Esophagus (tissue), 2 donors: ENCODE data around the gene LRP2. TPM values are rescaled to one million over a fixed set of nuclear protein-coding genes. Genes with fewer than 3 reads are reported as not detected.

Source experiments
- H3K27ac ChIP-seq, 2 donors: one replicate each; pipeline ENCODE4 v1.5.1; 2013; ENCODE audit warnings: low read depth in 2 of 2, mild to moderate bottlenecking in 2 of 2, inconsistent platforms in 1 of 2, low read length in 1 of 2, moderate library complexity in 1 of 2
- H3K27me3 ChIP-seq, 2 donors: one replicate each; pipeline ENCODE4 v1.6.1; 2013; ENCODE audit warnings: low read length in 2 of 2, control low read depth in 1 of 2, mild to moderate bottlenecking in 1 of 2; ENCODE audit not compliant: insufficient read depth in 2 of 2, control insufficient read depth in 1 of 2
- H3K36me3 ChIP-seq, 2 donors: one replicate each; pipeline ENCODE4 v1.6.1; 2013; ENCODE audit warnings: low read length in 1 of 2; ENCODE audit not compliant: control insufficient read depth in 2 of 2, insufficient read depth in 2 of 2
- H3K4me1 ChIP-seq, 2 donors: one replicate each; pipeline ENCODE4 v1.6.1; 2013; ENCODE audit warnings: low read length in 1 of 2; ENCODE audit not compliant: control insufficient read depth in 2 of 2, insufficient read depth in 2 of 2
- H3K4me3 ChIP-seq, 2 donors: one replicate each; pipeline ENCODE4 v1.5.1; 2013; ENCODE audit warnings: low read length in 2 of 2, mild to moderate bottlenecking in 2 of 2, low read depth in 1 of 2, moderate library complexity in 1 of 2
- H3K9me3 ChIP-seq, 2 donors: one replicate each; pipeline ENCODE4 v1.6.1; 2013; ENCODE audit warnings: mild to moderate bottlenecking in 2 of 2, low read depth in 1 of 2, low read length in 1 of 2, moderate library complexity in 1 of 2; ENCODE audit not compliant: control insufficient read depth in 2 of 2, insufficient read depth in 1 of 2
- WGBS, 2 donors: extraction: QIAGEN DNeasy Blood & Tissue Kit; methylation state at CpG; one replicate each; pipeline ENCODE4 v1.1.7; 2013; 5-methylcytosine and 5-hydroxymethylcytosine counted together
- polyA plus RNA-seq, 2 donors: library from polyadenylated mRNA; stranded (reverse); fragments of 200-250 nt; gene quantifications; one replicate each; pipeline ENCODE4 v1.2.3, GENCODE V29; 2013
- donor health status: healthy with polysubstance abuse.
- donor health status: Bipolar disorder and iron deficiency.

LRP2 gene
- polyA plus RNA-seq, 2 donors = not detected

DNA sequence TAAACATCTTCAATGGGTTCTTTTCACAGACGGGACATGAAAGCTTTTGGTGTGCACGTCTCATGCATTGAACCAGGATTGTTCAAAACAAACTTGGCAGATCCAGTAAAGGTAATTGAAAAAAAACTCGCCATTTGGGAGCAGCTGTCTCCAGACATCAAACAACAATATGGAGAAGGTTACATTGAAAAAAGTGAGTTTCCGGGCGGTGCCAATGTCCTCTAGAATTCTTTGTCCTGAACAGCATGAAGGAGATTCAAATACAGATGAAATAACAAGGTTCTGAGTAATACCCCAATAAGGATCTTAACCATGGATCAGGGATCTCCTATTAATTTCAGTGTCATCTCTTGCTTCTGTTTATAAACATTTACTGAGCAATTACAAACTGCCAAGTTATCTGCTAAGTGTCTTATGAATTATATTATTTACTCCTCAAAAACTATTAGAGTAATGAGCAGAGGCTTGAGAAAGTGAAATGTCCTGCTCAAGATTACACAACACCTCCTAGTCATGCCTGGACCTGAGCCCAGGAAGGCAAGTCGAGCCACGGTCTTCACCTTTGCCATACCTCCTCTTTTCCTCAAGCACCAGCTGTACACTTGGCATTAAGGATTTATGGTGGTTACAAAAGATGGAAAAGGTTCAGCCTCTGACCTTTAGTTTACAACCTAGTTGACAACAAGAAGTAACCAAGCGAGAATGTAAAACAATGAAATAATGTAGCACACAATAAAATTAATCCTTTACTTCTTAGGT, 270.4 kb downstream of the LRP2 start:
- H3K36me3 ChIP-seq = no peaks in the 10 kb centered on the region
- H3K9me3 ChIP-seq = peaks cover 0 to 1% of the 10 kb centered on the region in 2 donors
- WGBS, 2 donors = 45 to 48% methylated on average over 8 of the region's 8 CpGs
- H3K4me1 ChIP-seq = no peaks in the 10 kb centered on the region
- no peak overlapping the region for H3K27ac ChIP-seq
- H3K27me3 ChIP-seq = no peaks in the 10 kb centered on the region
- H3K4me3 ChIP-seq = no peak overlapping the region

GRCh38 chr2:169091256-169091655, 271.1 kb downstream of the LRP2 start:
- no peak overlapping the region for H3K4me3 ChIP-seq
- H3K4me1 ChIP-seq = no peaks in the 10 kb centered on the region
- no peaks in the 10 kb centered on the region for H3K36me3 ChIP-seq
- H3K27me3 ChIP-seq = no peaks in the 10 kb centered on the region
- no peak overlapping the region for H3K27ac ChIP-seq
- 78 to 86% methylated on average over 3 of the region's 3 CpGs for WGBS, 2 donors
- peaks cover 0 to 3% of the 10 kb centered on the region in 2 donors for H3K9me3 ChIP-seq

GRCh38 chr2:169090133-169090820, 272.1 kb downstream of the LRP2 start:
- WGBS, 2 donors = 83% methylated on average over 6 of the region's 6 CpGs
- no peaks in the 10 kb centered on the region for H3K4me1 ChIP-seq
- H3K27me3 ChIP-seq = no peaks in the 10 kb centered on the region
- H3K9me3 ChIP-seq = peaks cover 0 to 3% of the 10 kb centered on the region in 2 donors
- H3K27ac ChIP-seq = no peak overlapping the region
- no peak overlapping the region for H3K4me3 ChIP-seq
- H3K36me3 ChIP-seq = no peaks in the 10 kb centered on the region

DNA sequence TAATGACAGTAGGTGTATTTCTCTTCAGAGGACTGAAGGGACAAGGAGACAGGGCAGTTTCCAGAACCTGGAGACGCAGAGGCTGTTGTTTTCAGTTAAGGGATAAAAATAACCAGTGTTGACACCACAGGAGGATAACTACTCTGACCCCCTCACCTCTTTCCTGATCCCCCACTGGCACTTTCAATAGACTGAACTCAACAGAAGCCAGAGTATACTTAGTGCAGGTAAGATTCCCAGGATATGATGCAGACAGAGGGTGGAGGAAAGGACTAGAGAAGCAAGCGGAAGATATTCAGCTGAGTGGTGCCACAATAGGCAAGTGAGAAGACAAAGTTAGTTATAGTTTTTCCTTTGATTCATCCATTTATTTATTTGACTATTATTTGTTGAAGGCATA, 273.2 kb downstream of the LRP2 start:
- WGBS, 2 donors = 82 to 86% methylated on average over 2 of the region's 2 CpGs
- Histone ChIP-seq H3K36me3 (no peaks in the 10 kb centered on the region), H3K27ac (no peak overlapping the region), H3K4me3 (no peak overlapping the region), H3K9me3 (peaks cover 0 to 3% of the 10 kb centered on the region in 2 donors), H3K4me1 (no peaks in the 10 kb centered on the region), H3K27me3 (no peaks in the 10 kb centered on the region)

DNA sequence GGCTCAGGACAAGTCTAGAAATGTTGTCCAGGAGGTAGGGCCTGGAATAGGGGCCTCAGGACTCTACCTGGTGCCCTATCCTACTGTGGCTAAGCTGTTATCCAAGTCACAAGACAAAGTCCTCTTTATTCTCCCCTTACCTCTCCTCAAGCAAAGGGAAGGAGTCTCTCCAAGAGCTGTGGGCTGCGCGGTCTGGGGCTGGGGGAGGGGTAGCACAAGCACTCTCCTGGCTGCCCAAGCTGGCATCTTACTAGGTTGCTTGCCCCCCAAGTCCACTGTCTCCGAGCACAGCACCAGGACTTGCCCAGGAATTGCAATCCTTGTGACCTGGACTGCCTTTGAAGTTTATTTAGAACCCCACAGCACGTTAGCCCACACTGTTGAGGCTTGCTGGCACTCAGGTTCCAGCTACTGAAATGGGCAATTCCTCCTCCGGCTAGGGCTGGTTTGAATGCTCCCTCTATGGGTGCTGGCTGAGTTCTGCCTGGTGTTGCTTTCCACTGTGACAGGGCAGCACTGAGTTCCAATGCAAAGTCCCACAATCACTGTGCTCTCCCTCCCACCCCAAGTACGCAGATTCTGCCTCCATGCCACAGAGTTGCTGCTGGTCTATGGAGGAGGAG, 274.5 kb downstream of the LRP2 start:
- Histone ChIP-seq H3K4me3 (no peak overlapping the region), H3K27ac (no peak overlapping the region)
- 84% methylated on average over 6 of the region's 6 CpGs for WGBS, 2 donors

GRCh38 chr2:169086893-169087467, 275.4 kb downstream of the LRP2 start:
- peaks cover 0 to 3% of the 10 kb centered on the region in 2 donors for H3K9me3 ChIP-seq
- H3K4me1 ChIP-seq = no peaks in the 10 kb centered on the region
- WGBS, 2 donors = 76 to 87% methylated on average over 3 of the region's 3 CpGs
- no peaks in the 10 kb centered on the region for H3K36me3 ChIP-seq
- H3K27ac ChIP-seq = no peak overlapping the region
- no peak overlapping the region for H3K4me3 ChIP-seq
- no peaks in the 10 kb centered on the region for H3K27me3 ChIP-seq

More for the DNA sequence above, 274.5 kb downstream of the LRP2 start:
- Histone ChIP-seq H3K4me1 (no peaks in the 10 kb centered on the region), H3K27me3 (no peaks in the 10 kb centered on the region), H3K9me3 (peaks cover 0 to 3% of the 10 kb centered on the region in 2 donors), H3K36me3 (no peaks in the 10 kb centered on the region)

GRCh38 chr2:169082995-169083394, 279.3 kb downstream of the LRP2 start:
- WGBS, 2 donors = 66 to 76% methylated on average over 4 of the region's 4 CpGs
- Histone ChIP-seq H3K4me3 (no peak overlapping the region), H3K27me3 (no peaks in the 10 kb centered on the region), H3K4me1 (no peaks in the 10 kb centered on the region), H3K9me3 (peaks cover 0 to 3% of the 10 kb centered on the region in 2 donors), H3K36me3 (no peaks in the 10 kb centered on the region), H3K27ac (no peak overlapping the region)

GRCh38 chr2:169081551-169081950, 280.8 kb downstream of the LRP2 start:
- H3K36me3 ChIP-seq = no peaks in the 10 kb centered on the region
- H3K9me3 ChIP-seq = no peaks in the 10 kb centered on the region
- no peaks in the 10 kb centered on the region for H3K27me3 ChIP-seq
- H3K4me1 ChIP-seq = no peaks in the 10 kb centered on the region
- no peak overlapping the region for H3K27ac ChIP-seq
- H3K4me3 ChIP-seq = no peak overlapping the region
- WGBS, 2 donors = 83 to 87% methylated on average over 5 of the region's 5 CpGs

GRCh38 chr2:169080250-169081069, 281.9 kb downstream of the LRP2 start:
- H3K9me3 ChIP-seq = no peaks in the 10 kb centered on the region
- no peaks in the 10 kb centered on the region for H3K4me1 ChIP-seq
- H3K27ac ChIP-seq = no peak overlapping the region
- WGBS, 2 donors = 81 to 86% methylated on average over 2 of the region's 2 CpGs
- no peaks in the 10 kb centered on the region for H3K27me3 ChIP-seq
- no peaks in the 10 kb centered on the region for H3K36me3 ChIP-seq
- H3K4me3 ChIP-seq = no peak overlapping the region
